Measurements from ENCODE around the gene OR52D1. TPM values are rescaled to one million over a fixed set of nuclear protein-coding genes. Genes with fewer than 3 reads are reported as not detected.

The OR52D1 gene
- total RNA-seq, 1 donor from 2014 or later = not detected

DNA sequence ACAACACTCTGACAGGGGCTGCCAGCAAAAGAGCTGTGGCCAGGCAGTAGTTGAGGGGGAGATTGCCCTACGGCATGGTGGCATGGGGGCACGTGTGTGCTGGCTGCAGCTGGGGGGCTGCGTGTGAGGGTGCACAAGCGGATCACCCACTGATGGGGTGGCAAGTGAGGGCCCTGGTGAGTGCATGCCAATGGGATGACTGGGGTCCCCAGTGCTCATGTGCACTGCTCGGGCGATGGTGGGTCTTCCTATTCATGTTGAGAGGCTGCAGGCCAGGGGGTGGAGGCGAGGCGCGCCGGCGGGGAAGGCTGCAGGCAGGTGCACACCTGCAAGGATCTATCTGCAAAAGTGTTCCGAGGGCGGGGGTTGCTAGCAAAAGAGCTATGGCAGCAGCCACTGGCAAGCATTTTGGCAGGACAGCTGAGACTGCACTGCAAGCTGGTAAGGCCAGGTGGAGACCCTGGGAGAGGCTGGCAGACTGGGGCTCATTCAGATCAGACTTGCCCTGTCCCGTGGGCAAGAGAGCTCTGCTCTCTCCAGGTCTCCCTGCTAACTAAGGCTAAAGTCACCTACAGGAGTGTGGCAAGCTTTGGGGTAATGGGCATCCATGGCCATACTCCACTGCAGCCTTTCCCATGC, 27.4 kb upstream of the OR52D1 start:
- Histone ChIP-seq H3K4me3 (ENCODE audit: low read depth, low read length) (no peak overlapping the region), H3K27me3 (ENCODE audit: control insufficient read depth, insufficient read depth, low read length) (no peaks in the 10 kb centered on the region), H3K36me3 (ENCODE audit: control insufficient read depth, insufficient read depth, low read length) (no peaks in the 10 kb centered on the region)
- no peak for DNase-seq (ENCODE audit: low read depth)
- TF ChIP-seq, protein P1, sequence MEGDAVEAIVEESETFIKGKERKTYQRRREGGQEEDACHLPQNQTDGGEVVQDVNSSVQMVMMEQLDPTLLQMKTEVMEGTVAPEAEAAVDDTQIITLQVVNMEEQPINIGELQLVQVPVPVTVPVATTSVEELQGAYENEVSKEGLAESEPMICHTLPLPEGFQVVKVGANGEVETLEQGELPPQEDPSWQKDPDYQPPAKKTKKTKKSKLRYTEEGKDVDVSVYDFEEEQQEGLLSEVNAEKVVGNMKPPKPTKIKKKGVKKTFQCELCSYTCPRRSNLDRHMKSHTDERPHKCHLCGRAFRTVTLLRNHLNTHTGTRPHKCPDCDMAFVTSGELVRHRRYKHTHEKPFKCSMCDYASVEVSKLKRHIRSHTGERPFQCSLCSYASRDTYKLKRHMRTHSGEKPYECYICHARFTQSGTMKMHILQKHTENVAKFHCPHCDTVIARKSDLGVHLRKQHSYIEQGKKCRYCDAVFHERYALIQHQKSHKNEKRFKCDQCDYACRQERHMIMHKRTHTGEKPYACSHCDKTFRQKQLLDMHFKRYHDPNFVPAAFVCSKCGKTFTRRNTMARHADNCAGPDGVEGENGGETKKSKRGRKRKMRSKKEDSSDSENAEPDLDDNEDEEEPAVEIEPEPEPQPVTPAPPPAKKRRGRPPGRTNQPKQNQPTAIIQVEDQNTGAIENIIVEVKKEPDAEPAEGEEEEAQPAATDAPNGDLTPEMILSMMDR (IDR thresholded peaks at IDR 0.05; ENCODE audit: insufficient read depth, low read length, poor library complexity, severe bottlenecking) = no peak

DNA sequence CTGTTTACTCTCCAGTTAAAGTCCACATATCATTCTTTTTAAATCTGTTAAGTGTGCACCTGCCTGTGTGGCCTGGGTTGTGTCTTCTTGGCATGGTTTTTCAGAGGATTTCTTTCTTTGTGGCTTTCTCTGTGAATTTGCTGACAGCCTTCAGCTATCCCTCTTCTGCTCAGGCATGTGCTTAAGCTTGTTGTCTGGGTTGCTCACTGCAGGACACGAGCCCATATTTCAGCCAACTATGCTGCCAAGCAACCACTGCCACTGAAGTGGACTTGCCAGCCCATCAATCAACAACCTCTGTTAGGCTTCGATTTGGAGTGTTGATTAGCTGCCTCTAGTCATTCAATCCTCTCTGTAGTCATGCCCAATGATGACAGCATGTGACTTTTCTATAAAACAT, 21.0 kb upstream of the OR52D1 start:
- TF ChIP-seq, protein P1 (IDR thresholded peaks at IDR 0.05; ENCODE audit: insufficient read depth, low read length, poor library complexity, severe bottlenecking) = no peak
- no peak for DNase-seq (ENCODE audit: low read depth)
- Histone ChIP-seq H3K27me3 (ENCODE audit: control insufficient read depth, insufficient read depth, low read length) (no peaks in the 10 kb centered on the region), H3K4me3 (ENCODE audit: low read depth, low read length) (no peak overlapping the region), H3K36me3 (ENCODE audit: control insufficient read depth, insufficient read depth, low read length) (no peaks in the 10 kb centered on the region)

DNA sequence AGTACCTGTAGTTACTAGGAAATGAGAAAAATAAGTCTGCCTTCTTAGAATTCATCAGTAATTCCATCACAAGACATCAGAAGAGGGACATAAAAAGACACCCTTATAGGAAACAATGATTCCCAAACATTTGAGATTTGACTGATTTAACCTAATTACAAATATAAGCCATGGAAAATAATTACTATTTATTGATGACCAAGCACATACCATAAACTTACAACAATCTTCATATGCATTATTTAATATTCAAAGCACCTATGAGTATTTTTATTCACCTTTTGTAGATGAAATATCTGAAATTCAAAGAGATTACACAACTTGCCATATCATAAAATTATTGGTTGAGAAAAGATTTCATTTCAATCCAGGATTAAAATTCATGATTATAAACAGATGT, 14.6 kb upstream of the OR52D1 start:
- no peaks in the 10 kb centered on the region for H3K27me3 ChIP-seq (ENCODE audit: control insufficient read depth, insufficient read depth, low read length)
- H3K4me3 ChIP-seq (ENCODE audit: low read depth, low read length) = no peak overlapping the region
- no peaks in the 10 kb centered on the region for H3K36me3 ChIP-seq (ENCODE audit: control insufficient read depth, insufficient read depth, low read length)
- TF ChIP-seq, protein P1 (IDR thresholded peaks at IDR 0.05; ENCODE audit: insufficient read depth, low read length, poor library complexity, severe bottlenecking) = no peak
- DNase-seq (ENCODE audit: low read depth) = no peak

DNA sequence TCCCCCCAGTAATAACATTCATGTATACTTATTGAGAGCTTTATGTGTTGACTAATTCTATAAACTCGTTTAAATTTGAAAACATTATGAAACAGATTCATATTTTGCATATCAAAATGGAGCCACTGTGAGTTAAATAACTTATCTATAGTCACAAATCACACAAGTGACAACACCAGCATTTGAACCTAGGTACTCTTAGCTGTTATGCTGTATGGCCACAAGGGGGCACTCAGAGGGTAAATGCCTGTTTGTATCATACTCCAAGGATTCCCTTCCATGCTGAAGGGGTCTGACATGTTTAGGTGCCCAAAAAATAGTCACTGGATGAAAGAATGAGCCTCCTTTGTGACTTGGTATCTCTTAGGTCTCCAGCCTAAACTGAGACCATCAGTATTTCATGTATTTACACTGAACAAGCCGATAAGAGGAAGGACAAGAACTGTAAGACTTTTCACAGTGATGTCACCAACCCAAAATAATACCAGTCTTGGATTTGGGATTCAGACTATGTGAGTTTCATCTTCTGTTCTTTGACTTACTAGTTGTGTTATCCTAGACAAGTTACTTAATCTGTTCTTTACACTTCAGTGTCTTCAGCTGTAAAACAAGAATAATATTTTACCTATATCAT, 12.2 kb upstream of the OR52D1 start:
- TF ChIP-seq, protein P1 (IDR thresholded peaks at IDR 0.05; ENCODE audit: insufficient read depth, low read length, poor library complexity, severe bottlenecking) = peak; percentile 78
- no peak overlapping the region for H3K4me3 ChIP-seq (ENCODE audit: low read depth, low read length)

DNA sequence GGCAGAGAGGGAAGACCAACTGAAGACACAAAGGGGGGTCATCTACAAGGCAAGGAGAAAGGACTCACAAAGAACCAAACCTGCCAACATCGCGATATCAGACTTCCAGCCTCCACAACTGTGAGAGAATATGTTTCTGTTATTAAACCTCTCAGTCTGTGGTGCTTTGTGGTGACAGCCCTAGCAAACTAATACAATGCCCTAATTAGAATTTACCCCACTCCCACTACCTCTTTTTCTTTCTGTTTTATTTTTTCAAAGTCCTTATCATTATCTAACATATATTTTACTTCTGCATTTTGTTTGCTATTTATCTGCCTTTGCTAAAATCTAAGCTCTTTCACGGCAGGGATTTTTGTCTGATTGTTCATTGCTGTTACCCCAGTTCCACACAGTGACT, 2.5 kb upstream of the OR52D1 start:
- no peaks in the 10 kb centered on the region for H3K36me3 ChIP-seq (ENCODE audit: control insufficient read depth, insufficient read depth, low read length)
- TF ChIP-seq, protein P1 (IDR thresholded peaks at IDR 0.05; ENCODE audit: insufficient read depth, low read length, poor library complexity, severe bottlenecking) = no peak

More for the DNA sequence above, 12.2 kb upstream of the OR52D1 start:
- peak; percentile 2 for DNase-seq (ENCODE audit: low read depth)
- Histone ChIP-seq H3K27me3 (ENCODE audit: control insufficient read depth, insufficient read depth, low read length) (no peaks in the 10 kb centered on the region), H3K36me3 (ENCODE audit: control insufficient read depth, insufficient read depth, low read length) (no peaks in the 10 kb centered on the region)

DNA sequence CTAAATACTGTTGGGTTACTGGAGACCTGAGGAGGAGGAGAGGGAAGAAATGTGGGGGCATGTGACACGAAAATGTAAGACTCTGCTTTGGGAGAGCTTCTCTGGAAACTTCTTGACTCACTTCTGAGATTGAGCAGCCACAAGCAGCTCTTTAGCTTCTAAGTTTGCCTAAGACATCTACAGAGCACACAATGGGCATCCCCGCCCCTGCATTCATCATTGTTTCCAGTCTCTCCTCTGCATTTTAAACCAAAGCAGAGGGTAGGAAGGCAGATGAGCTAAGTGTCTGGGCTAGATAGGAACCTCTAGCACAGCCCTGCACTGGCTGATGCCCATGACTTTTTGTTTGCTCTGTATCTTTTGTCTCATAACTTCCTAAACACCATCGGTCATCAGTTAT, 2.1 kb upstream of the OR52D1 start:
- TF ChIP-seq, protein P1 (IDR thresholded peaks at IDR 0.05; ENCODE audit: insufficient read depth, low read length, poor library complexity, severe bottlenecking) = no peak
- no peaks in the 10 kb centered on the region for H3K27me3 ChIP-seq (ENCODE audit: control insufficient read depth, insufficient read depth, low read length)
- no peaks in the 10 kb centered on the region for H3K36me3 ChIP-seq (ENCODE audit: control insufficient read depth, insufficient read depth, low read length)
- no peak overlapping the region for H3K4me3 ChIP-seq (ENCODE audit: low read depth, low read length)
- DNase-seq (ENCODE audit: low read depth) = no peak

More for the DNA sequence above, 2.5 kb upstream of the OR52D1 start:
- H3K27me3 ChIP-seq (ENCODE audit: control insufficient read depth, insufficient read depth, low read length) = no peaks in the 10 kb centered on the region
- H3K4me3 ChIP-seq (ENCODE audit: low read depth, low read length) = no peak overlapping the region
- no peak for DNase-seq (ENCODE audit: low read depth)

Measured in kidney epithelial cell (primary cell).